DOHH2 (cell line): ENCODE measurements around the gene DEFB113.

Experiments used
- H3F3A ChIP-seq: fragments of 200-600 bp; sonication (generic), shearing (Covaris generic); 2 replicates; pipeline ENCODE4 v1.6.0; 2016; ENCODE audit warnings: antibody characterized with exemption, mild to moderate bottlenecking; ENCODE audit not compliant: control insufficient read depth, insufficient read depth
- H3K27ac ChIP-seq: fragments of 200-600 bp; sonication (generic); 2 replicates; pipeline ENCODE4 v1.5.1; 2014; ENCODE audit warnings: low read depth, mild to moderate bottlenecking, low read length, moderate library complexity
- H3K27me3 ChIP-seq: fragments of 200-600 bp; sonication (generic); 2 replicates; pipeline ENCODE4 v1.6.1; 2014; ENCODE audit warnings: mild to moderate bottlenecking, low read length, mixed read lengths; ENCODE audit not compliant: control insufficient read depth
- H3K36me3 ChIP-seq: fragments of 200-600 bp; sonication (generic); 2 replicates; pipeline ENCODE4 v1.6.1; 2014; ENCODE audit warnings: mild to moderate bottlenecking, low read length, moderate library complexity, mixed read lengths; ENCODE audit not compliant: control insufficient read depth
- H3K4me1 ChIP-seq: fragments of 200-600 bp; sonication (generic); 2 replicates; pipeline ENCODE4 v1.6.1; 2014; ENCODE audit warnings: mild to moderate bottlenecking, low read length, mixed read lengths; ENCODE audit not compliant: control insufficient read depth
- H3K4me2 ChIP-seq: fragments of 200-600 bp; sonication (generic); 2 replicates; pipeline ENCODE4 v1.6.0; 2014; ENCODE audit warnings: mild to moderate bottlenecking, low read length, moderate library complexity
- H3K4me3 ChIP-seq: fragments of 200-600 bp; sonication (generic); 2 replicates; pipeline ENCODE4 v1.5.1; 2014; ENCODE audit warnings: mild to moderate bottlenecking, low read length, mixed read lengths
- H3K79me2 ChIP-seq: fragments of 200-600 bp; sonication (generic); 2 replicates; pipeline ENCODE4 v1.6.1; 2014; ENCODE audit warnings: mild to moderate bottlenecking, low read length, mixed read lengths; ENCODE audit not compliant: control insufficient read depth
- H3K9me2 ChIP-seq: fragments of 200-600 bp; sonication (generic); replicated peaks from 2 replicates; pipeline ENCODE4 v1.6.1; 2014; ENCODE audit warnings: mild to moderate bottlenecking, low read length, mixed read lengths; ENCODE audit not compliant: control insufficient read depth
- H3K9me3 ChIP-seq: fragments of 200-600 bp; sonication (generic); 2 replicates; pipeline ENCODE4 v1.6.1; 2014; ENCODE audit warnings: antibody characterized with exemption, low read length, mixed read lengths; ENCODE audit not compliant: control insufficient read depth, insufficient read depth
- H4K20me1 ChIP-seq: fragments of 200-600 bp; sonication (generic); 2 replicates; pipeline ENCODE4 v1.6.0; 2014; ENCODE audit warnings: low read depth, mild to moderate bottlenecking, antibody characterized with exemption, low read length, moderate library complexity; ENCODE audit not compliant: control insufficient read depth, insufficient read depth
- EZH2phosphoT487 ChIP-seq: fragments of 200-600 bp; sonication (generic); IDR thresholded peaks from 2 replicates; pipeline ENCODE4 v1.6.1; 2017; ENCODE audit warnings: borderline replicate concordance, mild to moderate bottlenecking, antibody characterized with exemption, low read length, moderate library complexity, mixed read lengths
- TF ChIP-seq, protein P1 (sequence below): fragments of 200-600 bp; sonication (generic); IDR thresholded peaks from one replicate; pipeline ENCODE4 v1.5.1; 2014; ENCODE audit warnings: antibody characterized with exemption, mild to moderate bottlenecking, low read depth, low read length; ENCODE audit not compliant: poor library complexity, severe bottlenecking

DEFB113 gene

DNA sequence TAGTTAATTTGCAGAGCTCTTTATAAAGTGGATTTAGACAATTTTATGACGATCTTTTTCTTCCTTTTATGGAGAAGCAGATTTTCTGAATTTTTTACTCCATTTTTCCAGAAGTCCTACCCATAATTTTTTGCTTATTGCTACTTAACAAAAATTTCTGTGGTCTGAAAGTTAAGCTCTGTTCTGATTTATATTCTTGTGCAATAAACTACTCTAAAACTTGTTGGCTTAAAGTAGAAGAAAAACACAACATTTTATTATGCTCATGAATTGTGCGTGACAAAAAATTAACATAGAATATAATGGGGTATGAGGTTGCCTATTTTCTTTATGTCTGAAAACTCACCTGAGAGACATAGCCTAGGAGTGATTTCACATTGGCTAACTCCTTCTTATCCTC lies 2.6 kb downstream of the DEFB113 start:
- Histone ChIP-seq H3K79me2 (no peaks in the 10 kb centered on the region), H3K4me1 (no peaks in the 10 kb centered on the region), H3K4me3 (no peak overlapping the region), H3K9me2 (no peaks in the 10 kb centered on the region), H3F3A (no peaks in the 10 kb centered on the region), H3K4me2 (no peak overlapping the region), H3K9me3 (no peaks in the 10 kb centered on the region), H3K27me3 (no peaks in the 10 kb centered on the region), H3K36me3 (no peaks in the 10 kb centered on the region), H3K27ac (no peak overlapping the region), H4K20me1 (no peaks in the 10 kb centered on the region)
- TF ChIP-seq EZH2phosphoT487 = no peak
- TF ChIP-seq, protein P1, sequence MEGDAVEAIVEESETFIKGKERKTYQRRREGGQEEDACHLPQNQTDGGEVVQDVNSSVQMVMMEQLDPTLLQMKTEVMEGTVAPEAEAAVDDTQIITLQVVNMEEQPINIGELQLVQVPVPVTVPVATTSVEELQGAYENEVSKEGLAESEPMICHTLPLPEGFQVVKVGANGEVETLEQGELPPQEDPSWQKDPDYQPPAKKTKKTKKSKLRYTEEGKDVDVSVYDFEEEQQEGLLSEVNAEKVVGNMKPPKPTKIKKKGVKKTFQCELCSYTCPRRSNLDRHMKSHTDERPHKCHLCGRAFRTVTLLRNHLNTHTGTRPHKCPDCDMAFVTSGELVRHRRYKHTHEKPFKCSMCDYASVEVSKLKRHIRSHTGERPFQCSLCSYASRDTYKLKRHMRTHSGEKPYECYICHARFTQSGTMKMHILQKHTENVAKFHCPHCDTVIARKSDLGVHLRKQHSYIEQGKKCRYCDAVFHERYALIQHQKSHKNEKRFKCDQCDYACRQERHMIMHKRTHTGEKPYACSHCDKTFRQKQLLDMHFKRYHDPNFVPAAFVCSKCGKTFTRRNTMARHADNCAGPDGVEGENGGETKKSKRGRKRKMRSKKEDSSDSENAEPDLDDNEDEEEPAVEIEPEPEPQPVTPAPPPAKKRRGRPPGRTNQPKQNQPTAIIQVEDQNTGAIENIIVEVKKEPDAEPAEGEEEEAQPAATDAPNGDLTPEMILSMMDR = no peak

DNA sequence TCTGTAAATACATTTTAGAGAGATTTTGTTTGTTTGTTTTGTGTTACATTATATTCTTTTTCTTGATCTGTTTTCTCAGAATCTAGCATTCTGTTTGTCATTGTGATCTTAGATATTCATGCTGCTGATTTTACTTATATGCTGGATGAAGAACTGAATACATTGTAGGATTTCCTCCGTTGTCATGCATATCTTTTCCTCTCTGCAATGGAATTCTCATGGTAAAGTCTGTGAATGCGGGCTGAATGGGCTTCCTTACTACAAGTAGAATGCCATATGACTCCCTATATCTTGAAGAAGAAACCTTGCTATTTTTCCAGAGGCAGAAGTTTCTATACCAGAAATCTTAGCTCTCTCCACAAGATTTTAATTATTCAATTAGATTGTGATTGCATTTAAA lies 3.1 kb downstream of the DEFB113 start:
- Histone ChIP-seq H3K4me3 (no peak overlapping the region), H3K4me1 (no peaks in the 10 kb centered on the region), H3K36me3 (no peaks in the 10 kb centered on the region), H3K9me2 (no peaks in the 10 kb centered on the region), H3F3A (no peaks in the 10 kb centered on the region), H3K79me2 (no peaks in the 10 kb centered on the region), H3K27me3 (no peaks in the 10 kb centered on the region), H3K4me2 (no peak overlapping the region), H3K27ac (no peak overlapping the region), H4K20me1 (no peaks in the 10 kb centered on the region), H3K9me3 (no peaks in the 10 kb centered on the region)
- TF ChIP-seq, protein P1 = no peak
- TF ChIP-seq EZH2phosphoT487 = no peak

- Histone ChIP-seq H3K27ac (no peak within 1 kb of the TSS), H3F3A (no peaks in the 10 kb centered on the region), H4K20me1 (no peaks in the 10 kb centered on the region), H3K27me3 (no peaks in the 10 kb centered on the region), H3K9me2 (no peaks in the 10 kb centered on the region), H3K79me2 (no peaks in the 10 kb centered on the region), H3K4me1 (no peaks in the 10 kb centered on the region), H3K9me3 (no peaks in the 10 kb centered on the region), H3K36me3 (no peaks in the 10 kb centered on the region), H3K4me2 (no peak within 1 kb of the TSS), H3K4me3 (no peak within 1 kb of the TSS)
- TF ChIP-seq EZH2phosphoT487 = no peak
- TF ChIP-seq, protein P1 = no peak
Measured at GRCh38 chr6:49964064-49964463, 5.4 kb downstream of the DEFB113 start, which contains the start of gene DEFB114. TSS of gene DEFB114 (minus strand) at chr6:49964164. CDS start at chr6:49964105, 59 bp downstream.

DNA sequence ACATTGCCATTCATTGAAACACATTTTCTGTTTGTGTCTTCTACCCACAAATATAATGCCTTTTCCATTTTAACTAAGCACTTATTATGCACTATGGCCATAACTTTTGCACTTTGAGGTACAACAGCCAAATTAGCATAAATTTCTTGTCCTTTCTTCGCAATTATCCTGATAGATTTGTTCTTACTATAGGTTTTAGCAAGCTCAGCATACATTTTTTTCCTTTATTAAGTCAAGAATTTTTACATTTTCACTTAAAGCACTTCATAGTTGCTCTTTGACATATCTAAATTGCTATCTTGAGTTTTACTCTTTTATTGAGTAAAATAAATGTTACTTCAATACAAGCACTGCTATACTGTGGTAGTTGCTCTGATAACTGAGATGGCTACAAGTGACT lies 11.2 kb downstream of the DEFB113 start:
- H3K9me2 ChIP-seq = no peaks in the 10 kb centered on the region
- no peaks in the 10 kb centered on the region for H3K36me3 ChIP-seq
- TF ChIP-seq EZH2phosphoT487 = no peak
- TF ChIP-seq, protein P1 = no peak
- H3F3A ChIP-seq = no peaks in the 10 kb centered on the region
- no peak overlapping the region for H3K4me2 ChIP-seq
- H3K27me3 ChIP-seq = no peaks in the 10 kb centered on the region
- no peaks in the 10 kb centered on the region for H3K9me3 ChIP-seq
- no peak overlapping the region for H3K4me3 ChIP-seq
- no peak overlapping the region for H3K27ac ChIP-seq
- H4K20me1 ChIP-seq = no peaks in the 10 kb centered on the region
- no peaks in the 10 kb centered on the region for H3K79me2 ChIP-seq
- H3K4me1 ChIP-seq = no peaks in the 10 kb centered on the region
